PFSK-1 (cell line): ENCODE data around the gene TBC1D2.

Source experiments
- FOXP2 ChIP-seq: optimal IDR thresholded peaks from 2 replicates; pipeline ENCODE3; 2011; ENCODE audit warnings: borderline replicate concordance, control low read depth, inconsistent platforms; ENCODE audit not compliant: insufficient read depth; ENCODE audit errors: extremely low read length, extremely low read depth
- POLR2AphosphoS5 ChIP-seq: IDR thresholded peaks from 2 replicates; pipeline ENCODE4 v1.6.1; 2012; ENCODE audit warnings: low read depth, mild to moderate bottlenecking, control low read depth, low read length, moderate library complexity
- REST ChIP-seq, 2 experiments: IDR thresholded peaks; 2 replicates each; pipeline versions ENCODE4 v1.6.1 to v1.8.0; 2011 to 2012; ENCODE audit warnings: low read depth in 2 of 2, low read length in 2 of 2, control low read depth in 1 of 2, inconsistent platforms in 1 of 2, mild to moderate bottlenecking in 1 of 2, moderate library complexity in 1 of 2; ENCODE audit not compliant: insufficient read depth in 1 of 2
- SIN3A ChIP-seq: IDR thresholded peaks from 2 replicates; pipeline ENCODE4 v1.6.1; 2012; ENCODE audit warnings: mild to moderate bottlenecking, low read length, moderate library complexity, borderline replicate concordance; ENCODE audit not compliant: insufficient read depth
- TAF1 ChIP-seq: IDR thresholded peaks from 2 replicates; pipeline ENCODE4 v1.6.1; 2012; ENCODE audit warnings: low read length, control low read depth, borderline replicate concordance; ENCODE audit not compliant: insufficient read depth

Gene TBC1D2

GRCh38 chr9:98230304-98230703 lies 25.1 kb downstream of the TBC1D2 start:
- TF ChIP-seq TAF1 = no peak

- TF ChIP-seq REST (IDR thresholded peaks at IDR 0.05; ENCODE audit: insufficient read depth in 1 of 2, low read depth in 2 of 2, low read length in 2 of 2) = no peak
These were observed 25.8 kb downstream of the TBC1D2 start for GRCh38 chr9:98229620-98230019.

GRCh38 chr9:98229090-98229395 lies 26.4 kb downstream of the TBC1D2 start:
- TF ChIP-seq TAF1 (no peak), POLR2AphosphoS5 (no peak), REST (IDR thresholded peaks at IDR 0.05; ENCODE audit: insufficient read depth in 1 of 2, low read depth in 2 of 2, low read length in 2 of 2) (no peak), SIN3A (no peak), FOXP2 (no peak)

- TF ChIP-seq FOXP2 = no peak
- TF ChIP-seq REST (IDR thresholded peaks at IDR 0.05; ENCODE audit: insufficient read depth in 1 of 2, low read depth in 2 of 2, low read length in 2 of 2) = no peak
These were observed 26.9 kb downstream of the TBC1D2 start for GRCh38 chr9:98228392-98229089.

- TF ChIP-seq SIN3A (no peak), POLR2AphosphoS5 (no peak), FOXP2 (no peak)
These were observed 27.6 kb downstream of the TBC1D2 start for GRCh38 chr9:98227883-98228282.

GRCh38 chr9:98226957-98227356 lies 28.5 kb downstream of the TBC1D2 start:
- no peak for TF ChIP-seq REST (IDR thresholded peaks at IDR 0.05; ENCODE audit: insufficient read depth in 1 of 2, low read depth in 2 of 2, low read length in 2 of 2)
- no peak for TF ChIP-seq POLR2AphosphoS5
- no peak for TF ChIP-seq SIN3A
- no peak for TF ChIP-seq FOXP2
- no peak for TF ChIP-seq TAF1
